T-helper 2 cell treated with Interferon-gamma antibody and Interleukin-4, amounts not matched to agents 100 ng/mL and 5 ng/mL, for 36 hours (primary cell): ENCODE data around the gene CDH19. TPM values are rescaled to one million over a fixed set of nuclear protein-coding genes. Genes with fewer than 3 reads are reported as not detected.

Source experiments
- intact Hi-C: fragments of 100-400 bp; cut with micrococcal nuclease; formaldehyde crosslinking; loops from one replicate; pipeline ENCODE4 v1.15.1; 2023
- total RNA-seq: library from RNA; stranded (reverse); gene quantifications from 2 replicates; pipeline ENCODE4 v1.2.3, GENCODE V29; 2022

Gene CDH19
- total RNA-seq, 1 donor from 2014 or later, result not detected

- intact Hi-C loops, result no loop called here
Measured at GRCh38 chr18:66457245-66457644, 146.6 kb downstream of the CDH19 start.
